ENCODE results near the gene ANO9. TPM values are rescaled to one million over a fixed set of nuclear protein-coding genes. Genes with fewer than 3 reads are reported as not detected.
"Not testable (repeated sequence)": the region's sequence is repeated elsewhere in the genome, so short reads cannot be mapped to it uniquely, and the experiment has no call there.

The ANO9 gene
- total and polyA plus RNA-seq, 5 donors from 2014 or later: 8.9 to 153 (median 13.3) TPM

DNA sequence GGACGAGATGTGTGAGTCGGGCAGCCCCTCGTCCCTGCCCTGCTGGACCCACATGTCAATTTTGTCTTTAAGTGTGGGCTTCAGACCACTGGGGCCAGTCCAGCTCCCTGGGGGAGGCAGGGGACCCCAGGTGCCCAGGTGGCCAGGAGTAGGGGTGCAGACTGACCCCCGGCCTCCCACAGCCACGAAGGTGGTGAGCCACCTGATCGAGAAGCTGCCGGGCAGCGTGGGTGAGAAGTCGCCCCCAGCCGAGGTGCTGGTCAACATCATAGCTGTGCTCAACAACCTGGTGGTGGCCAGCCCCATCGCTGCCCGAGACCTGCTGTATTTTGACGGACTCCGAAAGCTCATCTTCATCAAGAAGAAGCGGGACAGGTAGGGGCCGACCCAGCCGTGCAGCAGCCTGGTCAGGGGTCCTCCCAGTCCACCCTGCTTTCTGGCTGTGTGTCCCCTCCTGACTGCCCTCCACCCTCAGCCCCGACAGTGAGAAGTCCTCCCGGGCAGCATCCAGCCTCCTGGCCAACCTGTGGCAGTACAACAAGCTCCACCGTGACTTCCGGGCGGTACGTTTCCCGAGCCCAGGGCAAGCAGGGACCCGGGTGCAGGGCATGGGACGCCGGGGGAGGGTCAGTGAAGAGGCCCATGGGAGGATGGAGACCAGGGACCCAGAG lies 37.9 kb downstream of the ANO9 start:
- Histone ChIP-seq H3K4me3 (ENCODE audit: low read depth, low read length) (no peak overlapping the region), H3K4me1 (ENCODE audit: control insufficient read depth, insufficient read depth, low read length, poor library complexity, severe bottlenecking) (peaks cover 18% of the 10 kb centered on the region), H3K9me3 (ENCODE audit: control insufficient read depth in 2 of 2, low read length in 2 of 2) (no peaks in the 10 kb centered on the region), H3K27ac (ENCODE audit: insufficient read depth, low read length, poor library complexity, severe bottlenecking) (no peak overlapping the region), H3K27me3 (ENCODE audit: control insufficient read depth, insufficient read depth, low read length) (no peaks in the 10 kb centered on the region), H3K36me3 (ENCODE audit: control insufficient read depth, insufficient read depth, low read length) (no peaks in the 10 kb centered on the region)
- ATAC-seq (ENCODE audit: low read depth in 2 of 2) (no peak), DNase-seq (no peak)
- no peaks in the 10 kb centered on the region for H3K9me3 Mint-ChIP-seq
- H3K27ac Mint-ChIP-seq: no peak overlapping the region
- H3K27me3 Mint-ChIP-seq: no peaks in the 10 kb centered on the region
- peak overlapping the region in 1 of 4 donors; percentile 69 for H3K4me3 Mint-ChIP-seq
- H3K4me1 Mint-ChIP-seq: peaks cover 0 to 15% (median 0%) of the 10 kb centered on the region in 4 donors
- H3K36me3 Mint-ChIP-seq: no peaks in the 10 kb centered on the region

GRCh38 chr11:403021-403760 lies 38.6 kb downstream of the ANO9 start:
- Histone ChIP-seq H3K9me3 (ENCODE audit: control insufficient read depth in 2 of 2, low read length in 2 of 2) (no peaks in the 10 kb centered on the region), H3K27ac (ENCODE audit: insufficient read depth, low read length, poor library complexity, severe bottlenecking) (no peak overlapping the region), H3K4me3 (ENCODE audit: low read depth, low read length) (no peak overlapping the region), H3K4me1 (ENCODE audit: control insufficient read depth, insufficient read depth, low read length, poor library complexity, severe bottlenecking) (peaks cover 18% of the 10 kb centered on the region), H3K36me3 (ENCODE audit: control insufficient read depth, insufficient read depth, low read length) (no peaks in the 10 kb centered on the region), H3K27me3 (ENCODE audit: control insufficient read depth, insufficient read depth, low read length) (no peaks in the 10 kb centered on the region)
- no peak for DNase-seq
- no peak overlapping the region for H3K4me3 Mint-ChIP-seq
- peaks cover 0 to 12% (median 0%) of the 10 kb centered on the region in 4 donors for H3K4me1 Mint-ChIP-seq
- no peaks in the 10 kb centered on the region for H3K36me3 Mint-ChIP-seq
- no peak overlapping the region for H3K27ac Mint-ChIP-seq
- H3K27me3 Mint-ChIP-seq: no peaks in the 10 kb centered on the region
- ATAC-seq (ENCODE audit: low read depth in 2 of 2): no peak
- H3K9me3 Mint-ChIP-seq: no peaks in the 10 kb centered on the region

GRCh38 chr11:401196-401595 lies 40.6 kb downstream of the ANO9 start:
- H3K36me3 ChIP-seq (ENCODE audit: control insufficient read depth, insufficient read depth, low read length); H3K27ac ChIP-seq (ENCODE audit: insufficient read depth, low read length, poor library complexity, severe bottlenecking); H3K36me3 Mint-ChIP-seq; ATAC-seq (ENCODE audit: low read depth in 2 of 2); H3K4me3 ChIP-seq (ENCODE audit: low read depth, low read length); H3K27me3 ChIP-seq (ENCODE audit: control insufficient read depth, insufficient read depth, low read length); H3K4me1 Mint-ChIP-seq; DNase-seq; H3K4me3 Mint-ChIP-seq; H3K27ac Mint-ChIP-seq; H3K27me3 Mint-ChIP-seq; H3K9me3 Mint-ChIP-seq; H3K9me3 ChIP-seq (ENCODE audit: control insufficient read depth in 2 of 2, low read length in 2 of 2): not testable (repeated sequence)
- H3K4me1 ChIP-seq (ENCODE audit: control insufficient read depth, insufficient read depth, low read length, poor library complexity, severe bottlenecking): peaks cover 21% of the 10 kb centered on the region

DNA sequence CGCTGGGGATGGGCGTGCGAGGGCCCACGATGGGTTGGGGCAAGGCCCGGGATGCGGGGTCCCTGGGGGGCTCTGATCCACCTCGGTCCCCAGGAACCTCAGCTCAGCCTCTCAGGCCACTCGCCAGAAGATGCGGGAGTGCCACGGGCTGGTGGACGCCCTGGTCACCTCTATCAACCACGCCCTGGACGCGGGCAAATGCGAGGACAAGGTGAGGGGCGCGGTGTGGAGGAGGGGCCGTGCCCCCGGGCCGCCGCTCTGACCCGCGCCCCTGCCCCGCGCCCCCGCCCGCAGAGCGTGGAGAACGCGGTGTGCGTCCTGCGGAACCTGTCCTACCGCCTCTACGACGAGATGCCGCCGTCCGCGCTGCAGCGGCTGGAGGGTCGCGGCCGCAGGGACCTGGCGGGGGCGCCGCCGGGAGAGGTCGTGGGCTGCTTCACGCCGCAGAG lies 41.5 kb downstream of the ANO9 start:
- DNase-seq (no peak), ATAC-seq (ENCODE audit: low read depth in 2 of 2) (no peak)
- Mint-ChIP-seq H3K27me3 (no peaks in the 10 kb centered on the region), H3K4me3 (no peak overlapping the region), H3K4me1 (peaks cover 0 to 6% (median 0%) of the 10 kb centered on the region in 4 donors), H3K27ac (no peak overlapping the region), H3K9me3 (no peaks in the 10 kb centered on the region), H3K36me3 (no peaks in the 10 kb centered on the region)
- Histone ChIP-seq H3K4me1 (ENCODE audit: control insufficient read depth, insufficient read depth, low read length, poor library complexity, severe bottlenecking) (peaks cover 14% of the 10 kb centered on the region), H3K9me3 (ENCODE audit: control insufficient read depth in 2 of 2, low read length in 2 of 2) (no peaks in the 10 kb centered on the region), H3K36me3 (ENCODE audit: control insufficient read depth, insufficient read depth, low read length) (no peaks in the 10 kb centered on the region), H3K27me3 (ENCODE audit: control insufficient read depth, insufficient read depth, low read length) (no peaks in the 10 kb centered on the region), H3K4me3 (ENCODE audit: low read depth, low read length) (no peak overlapping the region), H3K27ac (ENCODE audit: insufficient read depth, low read length, poor library complexity, severe bottlenecking) (no peak overlapping the region)

GRCh38 chr11:399731-400211 lies 42.0 kb downstream of the ANO9 start:
- H3K27ac Mint-ChIP-seq: no peak overlapping the region

GRCh38 chr11:398826-399225 lies 43.0 kb downstream of the ANO9 start:
- no peak overlapping the region for H3K4me3 Mint-ChIP-seq

More at GRCh38 chr11:399731-400211, 42.0 kb downstream of the ANO9 start:
- H3K36me3 Mint-ChIP-seq: no peaks in the 10 kb centered on the region
- no peak for ATAC-seq (ENCODE audit: low read depth in 2 of 2)
- H3K4me3 Mint-ChIP-seq: no peak overlapping the region
- peaks cover 0 to 4% (median 0%) of the 10 kb centered on the region in 4 donors for H3K4me1 Mint-ChIP-seq
- no peaks in the 10 kb centered on the region for H3K27me3 Mint-ChIP-seq
- no peaks in the 10 kb centered on the region for H3K9me3 ChIP-seq (ENCODE audit: control insufficient read depth in 2 of 2, low read length in 2 of 2)
- H3K4me3 ChIP-seq (ENCODE audit: low read depth, low read length): no peak overlapping the region
- H3K27ac ChIP-seq (ENCODE audit: insufficient read depth, low read length, poor library complexity, severe bottlenecking): no peak overlapping the region
- no peak for DNase-seq
- H3K9me3 Mint-ChIP-seq: no peaks in the 10 kb centered on the region
- peaks cover 14% of the 10 kb centered on the region for H3K4me1 ChIP-seq (ENCODE audit: control insufficient read depth, insufficient read depth, low read length, poor library complexity, severe bottlenecking)
- H3K36me3 ChIP-seq (ENCODE audit: control insufficient read depth, insufficient read depth, low read length): no peaks in the 10 kb centered on the region
- H3K27me3 ChIP-seq (ENCODE audit: control insufficient read depth, insufficient read depth, low read length): no peaks in the 10 kb centered on the region

DNA sequence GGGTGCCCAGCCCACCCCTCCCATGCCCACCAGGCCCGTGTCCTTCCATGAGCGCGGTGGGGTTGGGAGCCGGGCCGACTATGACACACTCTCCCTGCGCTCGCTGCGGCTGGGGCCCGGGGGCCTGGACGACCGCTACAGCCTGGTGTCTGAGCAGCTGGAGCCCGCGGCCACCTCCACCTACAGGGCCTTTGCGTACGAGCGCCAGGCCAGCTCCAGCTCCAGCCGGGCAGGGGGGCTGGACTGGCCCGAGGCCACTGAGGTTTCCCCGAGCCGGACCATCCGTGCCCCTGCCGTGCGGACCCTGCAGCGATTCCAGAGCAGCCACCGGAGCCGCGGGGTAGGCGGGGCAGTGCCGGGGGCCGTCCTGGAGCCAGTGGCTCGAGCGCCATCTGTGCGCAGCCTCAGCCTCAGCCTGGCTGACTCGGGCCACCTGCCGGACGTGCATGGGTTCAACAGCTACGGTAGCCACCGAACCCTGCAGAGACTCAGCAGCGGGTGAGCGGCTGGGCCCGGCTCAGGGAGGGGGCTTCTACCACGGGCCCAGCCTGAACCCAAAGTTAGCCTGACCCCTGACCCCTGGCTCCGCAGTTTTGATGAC lies 44.8 kb downstream of the ANO9 start:
- peak; percentile 43 to 73 for ATAC-seq (ENCODE audit: low read depth in 2 of 2)
- H3K4me3 Mint-ChIP-seq: peak overlapping the region in 1 of 4 donors; percentile 59
- H3K4me1 Mint-ChIP-seq: peaks cover 0 to 4% (median 0%) of the 10 kb centered on the region in 4 donors
- no peaks in the 10 kb centered on the region for H3K9me3 ChIP-seq (ENCODE audit: control insufficient read depth in 2 of 2, low read length in 2 of 2)
- peaks cover 14% of the 10 kb centered on the region for H3K4me1 ChIP-seq (ENCODE audit: control insufficient read depth, insufficient read depth, low read length, poor library complexity, severe bottlenecking)
- H3K36me3 Mint-ChIP-seq: no peaks in the 10 kb centered on the region
- peak; percentile 32 to 61 (median 49) for DNase-seq
- no peak overlapping the region for H3K27ac Mint-ChIP-seq
- H3K9me3 Mint-ChIP-seq: no peaks in the 10 kb centered on the region
- H3K27me3 ChIP-seq (ENCODE audit: control insufficient read depth, insufficient read depth, low read length): no peaks in the 10 kb centered on the region
- no peak overlapping the region for H3K4me3 ChIP-seq (ENCODE audit: low read depth, low read length)
- no peak overlapping the region for H3K27ac ChIP-seq (ENCODE audit: insufficient read depth, low read length, poor library complexity, severe bottlenecking)
- H3K27me3 Mint-ChIP-seq: no peaks in the 10 kb centered on the region
- no peaks in the 10 kb centered on the region for H3K36me3 ChIP-seq (ENCODE audit: control insufficient read depth, insufficient read depth, low read length)

More at GRCh38 chr11:398826-399225, 43.0 kb downstream of the ANO9 start:
- Histone ChIP-seq H3K4me1 (ENCODE audit: control insufficient read depth, insufficient read depth, low read length, poor library complexity, severe bottlenecking) (peaks cover 14% of the 10 kb centered on the region), H3K9me3 (ENCODE audit: control insufficient read depth in 2 of 2, low read length in 2 of 2) (no peaks in the 10 kb centered on the region), H3K27ac (ENCODE audit: insufficient read depth, low read length, poor library complexity, severe bottlenecking) (no peak overlapping the region), H3K4me3 (ENCODE audit: low read depth, low read length) (no peak overlapping the region), H3K36me3 (ENCODE audit: control insufficient read depth, insufficient read depth, low read length) (no peaks in the 10 kb centered on the region), H3K27me3 (ENCODE audit: control insufficient read depth, insufficient read depth, low read length) (no peaks in the 10 kb centered on the region)
- Mint-ChIP-seq H3K4me1 (peaks cover 0 to 4% (median 0%) of the 10 kb centered on the region in 4 donors), H3K36me3 (no peaks in the 10 kb centered on the region), H3K27me3 (no peaks in the 10 kb centered on the region), H3K27ac (peak overlapping the region in 1 of 3 donors; percentile 59), H3K9me3 (no peaks in the 10 kb centered on the region)
- no peak for ATAC-seq (ENCODE audit: low read depth in 2 of 2)
- DNase-seq: no peak
